Urothelium cell line (cell line): ENCODE results near the gene KIF26A.

ENCODE experiments used
- DNase-seq: peaks from one replicate; pipeline ENCODE4 v3.0.0; 2011; ENCODE audit warnings: low spot score, mixed read lengths
- FAIRE-seq: peaks from 2 replicates; lab custom pipeline; 2011; peaks lifted over from hg19 to GRCh38; lab: Jason Lieb, UNC

Gene KIF26A

GRCh38 chr14:104189629-104190335, 51.4 kb downstream of the KIF26A start:
- no peak for DNase-seq
- no peak for FAIRE-seq

- DNase-seq: no peak
- FAIRE-seq: no peak
These were observed 52.1 kb downstream of the KIF26A start for GRCh38 chr14:104190396-104191000.

GRCh38 chr14:104191409-104191997, 53.1 kb downstream of the KIF26A start:
- FAIRE-seq (no peak), DNase-seq (no peak)

GRCh38 chr14:104192146-104192882, 53.9 kb downstream of the KIF26A start:
- FAIRE-seq (no peak), DNase-seq (no peak)

GRCh38 chr14:104192883-104193245, 54.5 kb downstream of the KIF26A start:
- no peak for FAIRE-seq

GRCh38 chr14:104194016-104194415, 55.6 kb downstream of the KIF26A start:
- FAIRE-seq (no peak), DNase-seq (no peak)

More at GRCh38 chr14:104192883-104193245, 54.5 kb downstream of the KIF26A start:
- DNase-seq: no peak

GRCh38 chr14:104194716-104195115, 56.3 kb downstream of the KIF26A start:
- no peak for DNase-seq
- FAIRE-seq: no peak

- no peak for DNase-seq
- FAIRE-seq: no peak
These were observed 57.0 kb downstream of the KIF26A start for GRCh38 chr14:104195361-104195760.

- DNase-seq (no peak), FAIRE-seq (no peak)
These were observed 57.5 kb downstream of the KIF26A start for GRCh38 chr14:104195878-104196277.

GRCh38 chr14:104196461-104197140, 58.2 kb downstream of the KIF26A start:
- no peak for DNase-seq
- no peak for FAIRE-seq

GRCh38 chr14:104197449-104198247, 59.3 kb downstream of the KIF26A start:
- no peak for DNase-seq
- FAIRE-seq: no peak

- FAIRE-seq (no peak), DNase-seq (no peak)
These were observed 61.0 kb downstream of the KIF26A start for GRCh38 chr14:104199266-104199895.

- no peak for FAIRE-seq
These were observed 61.7 kb downstream of the KIF26A start for GRCh38 chr14:104200106-104200505.

GRCh38 chr14:104200591-104200990, 62.2 kb downstream of the KIF26A start:
- FAIRE-seq (no peak), DNase-seq (no peak)

More at GRCh38 chr14:104200106-104200505, 61.7 kb downstream of the KIF26A start:
- no peak for DNase-seq

- FAIRE-seq: no peak
- no peak for DNase-seq
These were observed 62.7 kb downstream of the KIF26A start for GRCh38 chr14:104201063-104201462.

GRCh38 chr14:104201496-104201895, 63.1 kb downstream of the KIF26A start:
- FAIRE-seq (no peak), DNase-seq (no peak)

GRCh38 chr14:104202259-104203070, 64.1 kb downstream of the KIF26A start:
- DNase-seq (no peak), FAIRE-seq (no peak)

GRCh38 chr14:104203071-104203425, 64.7 kb downstream of the KIF26A start:
- DNase-seq: no peak
- FAIRE-seq: no peak

GRCh38 chr14:104204660-104205149, 66.3 kb downstream of the KIF26A start:
- DNase-seq (no peak), FAIRE-seq (no peak)
